Testis (tissue), 3 donors: ENCODE measurements around the gene CHMP6. TPM values are rescaled to one million over a fixed set of nuclear protein-coding genes. Genes with fewer than 3 reads are reported as not detected.

Experiments
- DNase-seq: peaks from one replicate; pipeline ENCODE4 v3.0.0-alpha.2; 2019
- H3K27ac ChIP-seq, 2 donors: fragments of 200-600 bp; sonication (generic); one replicate each; pipeline ENCODE4 v1.5.1; 2019
- H3K27me3 ChIP-seq: fragments of 200-600 bp; sonication (generic); one replicate; pipeline ENCODE4 v1.5.1; 2019
- H3K36me3 ChIP-seq: fragments of 200-600 bp; sonication (generic); one replicate; pipeline ENCODE4 v1.5.1; 2017; ENCODE audit warnings: low read depth; ENCODE audit errors: missing control alignments
- H3K4me1 ChIP-seq: fragments of 200-600 bp; sonication (generic); one replicate; pipeline ENCODE4 v1.5.1; 2019
- H3K4me3 ChIP-seq, 2 donors: fragments of 200-600 bp; sonication (generic); one replicate each; pipeline ENCODE4 v1.5.1; 2017 to 2019
- H3K9me3 ChIP-seq: fragments of 200-600 bp; sonication (generic); one replicate; pipeline ENCODE4 v1.5.1; 2017
- CTCF ChIP-seq, 3 experiments: fragments of 450-650 bp in 2 of 3; fragments of 200-600 bp in 1 of 3; sonication (generic) in 1 of 3; IDR thresholded peaks; one replicate each; pipeline ENCODE4 v1.5.1; 2016 to 2019; ENCODE audit warnings: antibody characterized with exemption in 3 of 3, mild to moderate bottlenecking in 2 of 3, moderate library complexity in 1 of 3
- POLR2A ChIP-seq: fragments of 450-650 bp; IDR thresholded peaks from one replicate; pipeline ENCODE4 v1.6.1; 2017; ENCODE audit warnings: antibody characterized with exemption, mild to moderate bottlenecking, moderate library complexity
- WGBS, 2 donors: methylation state at CpG; one replicate each; pipeline ENCODE4 v1.1.5; 2018; 5-methylcytosine and 5-hydroxymethylcytosine counted together
- intact Hi-C: fragments of 100-400 bp; cut with DNase I; formaldehyde crosslinking; loops from one replicate; pipeline ENCODE4 v1.15.1; 2023; ENCODE audit warnings: low total_unique reads
- polyA plus RNA-seq: library from polyadenylated mRNA; stranded (reverse); fragments of 350-450 nt; fragmentation: Illumina TruSeq; extraction: RNeasy Lipid Tissue Mini Kit (QIAGEN cat#74804); gene quantifications from one replicate; pipeline ENCODE4 v1.2.3, GENCODE V29; 2014; ENCODE audit warnings: low read depth, low replicate concordance; ENCODE audit not compliant: insufficient read depth
- total RNA-seq, 2 donors: library from RNA; depleted of rRNA; stranded (reverse); fragments of >200 nt; gene quantifications; one replicate each; pipeline ENCODE4 v1.2.3, GENCODE V29; 2016

The CHMP6 gene
- total and polyA plus RNA-seq, 3 donors from 2014 or later = 18.5 to 29.8 (median 28.2) TPM

- no peak overlapping the region for H3K4me3 ChIP-seq
- no peaks in the 10 kb centered on the region for H3K9me3 ChIP-seq
- H3K27ac ChIP-seq = no peak overlapping the region
- H3K27me3 ChIP-seq = no peaks in the 10 kb centered on the region
- intact Hi-C loops = no loop called here
- 94 to 100% methylated on average over 4 to 11 of the region's 11 CpGs for WGBS, 2 donors
- TF ChIP-seq CTCF (IDR thresholded peaks at IDR 0.05) (no peak), POLR2A (no peak)
- no peaks in the 10 kb centered on the region for H3K36me3 ChIP-seq
- DNase-seq = no peak
- peaks cover 18% of the 10 kb centered on the region for H3K4me1 ChIP-seq
Observed at GRCh38 chr17:81020443-81020766, 28.8 kb downstream of the CHMP6 start.

GRCh38 chr17:81020767-81021497 is 29.3 kb downstream of the CHMP6 start:
- no peaks in the 10 kb centered on the region for H3K36me3 ChIP-seq
- H3K4me3 ChIP-seq = no peak overlapping the region
- 39% methylated on average over 24 of the region's 24 CpGs; no CpG with 5 or more reads in 1 of the 2 donors for WGBS, 2 donors
- no peak for TF ChIP-seq POLR2A
- TF ChIP-seq CTCF (IDR thresholded peaks at IDR 0.05) = no peak
- no peaks in the 10 kb centered on the region for H3K27me3 ChIP-seq
- no peak overlapping the region for H3K27ac ChIP-seq
- peaks cover 18% of the 10 kb centered on the region for H3K4me1 ChIP-seq
- no peak for DNase-seq
- no peaks in the 10 kb centered on the region for H3K9me3 ChIP-seq
- intact Hi-C loops = no loop called here

GRCh38 chr17:81021531-81022343 is 30.1 kb downstream of the CHMP6 start:
- Histone ChIP-seq H3K4me1 (peaks cover 18% of the 10 kb centered on the region), H3K9me3 (no peaks in the 10 kb centered on the region), H3K4me3 (no peak overlapping the region), H3K36me3 (no peaks in the 10 kb centered on the region), H3K27ac (no peak overlapping the region), H3K27me3 (no peaks in the 10 kb centered on the region)
- WGBS, 2 donors = 80 to 90% methylated on average over 17 to 19 of the region's 19 CpGs
- TF ChIP-seq POLR2A (no peak), CTCF (IDR thresholded peaks at IDR 0.05) (no peak)
- intact Hi-C loops = no loop called here
- no peak for DNase-seq

- Histone ChIP-seq H3K4me3 (no peak overlapping the region), H3K4me1 (peaks cover 18% of the 10 kb centered on the region), H3K36me3 (no peaks in the 10 kb centered on the region), H3K27ac (no peak overlapping the region), H3K27me3 (no peaks in the 10 kb centered on the region), H3K9me3 (no peaks in the 10 kb centered on the region)
- TF ChIP-seq POLR2A (no peak), CTCF (IDR thresholded peaks at IDR 0.05) (no peak)
- no peak for DNase-seq
- 69 to 79% methylated on average over 4 to 6 of the region's 6 CpGs for WGBS, 2 donors
- intact Hi-C loops = no loop called here
Observed at GRCh38 chr17:81022344-81022676, 30.7 kb downstream of the CHMP6 start.
